ENCODE measurements around the gene CCL26.
"Not testable (repeated sequence)": the region's sequence is repeated elsewhere in the genome, so short reads cannot be mapped to it uniquely, and the experiment has no call there.

DNA sequence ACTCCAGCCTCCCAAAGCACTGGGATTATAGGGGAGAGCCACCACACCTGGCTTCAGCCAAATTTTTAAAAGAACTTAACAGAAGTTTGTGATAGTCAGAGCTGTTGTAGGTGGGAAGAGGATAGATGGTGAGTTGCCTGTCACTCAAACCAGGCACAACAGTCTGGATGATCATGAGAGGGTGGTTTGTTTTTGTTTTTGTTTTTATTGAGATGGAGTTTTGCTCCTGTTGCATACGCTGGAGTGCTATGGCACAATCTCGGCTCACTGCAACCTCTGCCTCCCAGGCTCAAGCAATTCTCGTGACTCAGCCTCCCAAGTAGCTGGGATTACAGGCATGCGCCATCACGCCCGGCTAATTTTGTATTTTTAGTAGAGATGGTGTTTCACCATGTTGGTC, 1.9 kb upstream of the CCL26 start:
- TF ChIP-seq, protein P1, sequence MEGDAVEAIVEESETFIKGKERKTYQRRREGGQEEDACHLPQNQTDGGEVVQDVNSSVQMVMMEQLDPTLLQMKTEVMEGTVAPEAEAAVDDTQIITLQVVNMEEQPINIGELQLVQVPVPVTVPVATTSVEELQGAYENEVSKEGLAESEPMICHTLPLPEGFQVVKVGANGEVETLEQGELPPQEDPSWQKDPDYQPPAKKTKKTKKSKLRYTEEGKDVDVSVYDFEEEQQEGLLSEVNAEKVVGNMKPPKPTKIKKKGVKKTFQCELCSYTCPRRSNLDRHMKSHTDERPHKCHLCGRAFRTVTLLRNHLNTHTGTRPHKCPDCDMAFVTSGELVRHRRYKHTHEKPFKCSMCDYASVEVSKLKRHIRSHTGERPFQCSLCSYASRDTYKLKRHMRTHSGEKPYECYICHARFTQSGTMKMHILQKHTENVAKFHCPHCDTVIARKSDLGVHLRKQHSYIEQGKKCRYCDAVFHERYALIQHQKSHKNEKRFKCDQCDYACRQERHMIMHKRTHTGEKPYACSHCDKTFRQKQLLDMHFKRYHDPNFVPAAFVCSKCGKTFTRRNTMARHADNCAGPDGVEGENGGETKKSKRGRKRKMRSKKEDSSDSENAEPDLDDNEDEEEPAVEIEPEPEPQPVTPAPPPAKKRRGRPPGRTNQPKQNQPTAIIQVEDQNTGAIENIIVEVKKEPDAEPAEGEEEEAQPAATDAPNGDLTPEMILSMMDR (IDR thresholded peaks at IDR 0.05), result not testable (repeated sequence)
- not testable (repeated sequence) for TF ChIP-seq POLR2A (IDR thresholded peaks at IDR 0.05); EP300 (IDR thresholded peaks at IDR 0.05; ENCODE audit: low read depth); POLR2AphosphoS5 (IDR thresholded peaks at IDR 0.05)
